Vagina (tissue), 2 donors: ENCODE results near the gene CX3CR1.
"Not testable (repeated sequence)": the region's sequence is repeated elsewhere in the genome, so short reads cannot be mapped to it uniquely, and the experiment has no call there.

Experiments used
- POLR2A ChIP-seq, 2 donors: fragments of 450-650 bp; IDR thresholded peaks; one replicate each; pipeline ENCODE4 v1.6.1; 2017; ENCODE audit warnings: antibody characterized with exemption in 2 of 2, mild to moderate bottlenecking in 2 of 2, moderate library complexity in 2 of 2
- TF ChIP-seq, protein P1 (sequence below), 3 experiments: fragments of 450-650 bp in 2 of 3; fragments of 200-600 bp in 1 of 3; sonication (generic) in 1 of 3; IDR thresholded peaks; one replicate each; pipeline ENCODE4 v1.5.1; 2017 to 2019; ENCODE audit warnings: antibody characterized with exemption in 3 of 3, mild to moderate bottlenecking in 2 of 3, moderate library complexity in 2 of 3

- TF ChIP-seq, protein P1, sequence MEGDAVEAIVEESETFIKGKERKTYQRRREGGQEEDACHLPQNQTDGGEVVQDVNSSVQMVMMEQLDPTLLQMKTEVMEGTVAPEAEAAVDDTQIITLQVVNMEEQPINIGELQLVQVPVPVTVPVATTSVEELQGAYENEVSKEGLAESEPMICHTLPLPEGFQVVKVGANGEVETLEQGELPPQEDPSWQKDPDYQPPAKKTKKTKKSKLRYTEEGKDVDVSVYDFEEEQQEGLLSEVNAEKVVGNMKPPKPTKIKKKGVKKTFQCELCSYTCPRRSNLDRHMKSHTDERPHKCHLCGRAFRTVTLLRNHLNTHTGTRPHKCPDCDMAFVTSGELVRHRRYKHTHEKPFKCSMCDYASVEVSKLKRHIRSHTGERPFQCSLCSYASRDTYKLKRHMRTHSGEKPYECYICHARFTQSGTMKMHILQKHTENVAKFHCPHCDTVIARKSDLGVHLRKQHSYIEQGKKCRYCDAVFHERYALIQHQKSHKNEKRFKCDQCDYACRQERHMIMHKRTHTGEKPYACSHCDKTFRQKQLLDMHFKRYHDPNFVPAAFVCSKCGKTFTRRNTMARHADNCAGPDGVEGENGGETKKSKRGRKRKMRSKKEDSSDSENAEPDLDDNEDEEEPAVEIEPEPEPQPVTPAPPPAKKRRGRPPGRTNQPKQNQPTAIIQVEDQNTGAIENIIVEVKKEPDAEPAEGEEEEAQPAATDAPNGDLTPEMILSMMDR (IDR thresholded peaks at IDR 0.05): not testable (repeated sequence)
- TF ChIP-seq POLR2A (IDR thresholded peaks at IDR 0.05): not testable (repeated sequence)
Observed at GRCh38 chr3:39227596-39227995, 52.2 kb downstream of the CX3CR1 start.
